Endothelial cell of umbilical vein (primary cell): Measurements from ENCODE around the gene ADA. TPM values are rescaled to one million over a fixed set of nuclear protein-coding genes. Genes with fewer than 3 reads are reported as not detected.

Experiments used
- BruUV-seq: library from RNA; stranded (reverse); fragments of 400-500 nt; replicated peaks from 2 replicates; lab custom pipeline; 2021; lab: Mats Ljungman, UMichigan
- CTCF ChIA-PET: fragments of 300-600, 350-600 bp; sonication (Branson Sonifier 250); formaldehyde crosslinking; loops from one replicate; lab custom pipeline; 2021; ENCODE audit warnings: antibody characterized with exemption, inconsistent platforms; lab: Charles Lee
- POLR2A ChIA-PET: fragments of 300-600, 350-600 bp; sonication (Branson Sonifier 250); formaldehyde crosslinking; loops from one replicate; lab custom pipeline; 2021; ENCODE audit warnings: antibody characterized with exemption, inconsistent platforms; lab: Charles Lee
- DNase-seq: peaks from one replicate; pipeline ENCODE4 v3.0.0-alpha.2; 2011; ENCODE audit warnings: low read depth, low spot score
- FAIRE-seq: peaks from 2 replicates; lab custom pipeline; 2011; peaks lifted over from hg19 to GRCh38; lab: Jason Lieb, UNC
- H2AFZ ChIP-seq: 2 replicates; pipeline ENCODE4 v1.6.0; 2012; ENCODE audit warnings: low read depth, low read length, control low read depth, inconsistent platforms
- H3K27ac ChIP-seq: 2 replicates; pipeline ENCODE4 v1.5.1; 2011; ENCODE audit warnings: low read depth, mild to moderate bottlenecking, control low read depth, low read length, moderate library complexity; ENCODE audit not compliant: insufficient read depth
- H3K27me3 ChIP-seq, 2 experiments: 2 replicates each; pipeline versions ENCODE4 v1.6.0 to v1.6.1; 2011; ENCODE audit warnings: low read length in 2 of 2, mixed read lengths in 1 of 2; ENCODE audit not compliant: control insufficient read depth in 2 of 2, insufficient read depth in 2 of 2
- H3K36me3 ChIP-seq, 2 experiments: 2 replicates in 1 of 2; 3 replicates in 1 of 2; pipeline ENCODE4 v1.5.1; 2011; ENCODE audit warnings: low read length in 2 of 2, mild to moderate bottlenecking in 1 of 2, moderate library complexity in 1 of 2; ENCODE audit not compliant: control insufficient read depth in 2 of 2, insufficient read depth in 2 of 2; ENCODE audit errors: extremely low read depth in 1 of 2
- H3K4me1 ChIP-seq: 3 replicates; pipeline ENCODE4 v1.5.1; 2011; ENCODE audit warnings: mild to moderate bottlenecking, low read length; ENCODE audit not compliant: control insufficient read depth, insufficient read depth; ENCODE audit errors: extremely low read depth
- H3K4me2 ChIP-seq: 2 replicates; pipeline ENCODE4 v1.6.1; 2011; ENCODE audit warnings: low read length, control low read depth, mixed read lengths; ENCODE audit not compliant: insufficient read depth
- H3K4me3 ChIP-seq, 3 experiments: fragments of 200-600 bp in 1 of 3; sonication (generic), shearing (Covaris generic) in 1 of 3; replicated peaks in 1 of 3; 2 replicates each; pipeline ENCODE4 v1.5.1; 2011 to 2016; ENCODE audit warnings: control low read depth in 3 of 3, low read length in 3 of 3, mild to moderate bottlenecking in 2 of 3, inconsistent platforms in 1 of 3, low read depth in 1 of 3, moderate library complexity in 1 of 3; ENCODE audit not compliant: insufficient read depth in 1 of 3
- H3K79me2 ChIP-seq: 2 replicates; pipeline ENCODE4 v1.6.0; 2012; ENCODE audit warnings: low read length, inconsistent platforms; ENCODE audit not compliant: control insufficient read depth, insufficient read depth
- H3K9ac ChIP-seq: replicated peaks from 2 replicates; pipeline ENCODE3; 2011; ENCODE audit warnings: low read length, control low read depth; ENCODE audit not compliant: insufficient read depth; ENCODE audit errors: extremely low read depth
- H3K9me1 ChIP-seq: replicated peaks from 3 replicates; pipeline ENCODE4 v1.6.0; 2011; ENCODE audit warnings: mild to moderate bottlenecking, low read length; ENCODE audit not compliant: control insufficient read depth, insufficient read depth; ENCODE audit errors: extremely low read depth
- H3K9me3 ChIP-seq: replicated peaks from 2 replicates; pipeline ENCODE4 v1.5.1; 2012; ENCODE audit warnings: low read length, inconsistent platforms; ENCODE audit not compliant: control insufficient read depth, insufficient read depth
- H4K20me1 ChIP-seq: replicated peaks from 2 replicates; pipeline ENCODE3; 2011; ENCODE audit warnings: mild to moderate bottlenecking, low read length; ENCODE audit not compliant: control insufficient read depth, insufficient read depth; ENCODE audit errors: extremely low read depth
- MYC ChIP-seq: IDR thresholded peaks from one replicate; pipeline ENCODE4 v1.6.1; 2011; ENCODE audit warnings: mild to moderate bottlenecking, low read depth, low read length
- POLR2AphosphoS5 ChIP-seq: IDR thresholded peaks from 2 replicates; pipeline ENCODE4 v1.6.1; 2012; ENCODE audit warnings: low read depth, mild to moderate bottlenecking, control low read depth, low read length, moderate library complexity; ENCODE audit not compliant: insufficient read depth
- dilution Hi-C: fragments of 300-500 bp; cut with MboI; formaldehyde crosslinking; loops from one replicate; pipeline ENCODE4 v1.15.0; 2019; ENCODE audit warnings: low sequenced_read_pairs; ENCODE audit not compliant: extremely low pct_ligation_motif_present
- intact Hi-C: fragments of 100-400 bp; cut with micrococcal nuclease; formaldehyde crosslinking; loops from one replicate; pipeline ENCODE4 v1.10.0; 2022
- polyA plus RNA-seq, 4 experiments: library from polyadenylated mRNA; depleted of rRNA in 3 of 4; stranded (reverse) in 3 of 4; unstranded in 1 of 4; fragments of >200 nt; gene quantifications; 2 replicates each; pipeline versions ENCODE4 v1.2.1 to v1.2.3, GENCODE V29; 2011 to 2012; ENCODE audit warnings: missing spikeins in 1 of 4
- total RNA-seq: library from RNA; stranded (reverse); gene quantifications from 2 replicates; pipeline ENCODE4 v1.2.3, GENCODE V29; 2021
- TF ChIP-seq, protein P1 (sequence below), 2 donors: IDR thresholded peaks; 1 replicate in 1 of 2; 2 replicates in 1 of 2; pipeline ENCODE4 v1.5.1; 2011; ENCODE audit warnings: low read length in 2 of 2, mild to moderate bottlenecking in 2 of 2, moderate library complexity in 2 of 2, control low read depth in 1 of 2, inconsistent platforms in 1 of 2, low read depth in 1 of 2; ENCODE audit not compliant: insufficient read depth in 1 of 2; ENCODE audit errors: extremely low read depth in 1 of 2

The ADA gene
- total and polyA plus RNA-seq, 2 donors (not counting 3 experiments of a cell fraction or from before 2014, with no cell fraction given), result 26.3 to 33.1 TPM

DNA sequence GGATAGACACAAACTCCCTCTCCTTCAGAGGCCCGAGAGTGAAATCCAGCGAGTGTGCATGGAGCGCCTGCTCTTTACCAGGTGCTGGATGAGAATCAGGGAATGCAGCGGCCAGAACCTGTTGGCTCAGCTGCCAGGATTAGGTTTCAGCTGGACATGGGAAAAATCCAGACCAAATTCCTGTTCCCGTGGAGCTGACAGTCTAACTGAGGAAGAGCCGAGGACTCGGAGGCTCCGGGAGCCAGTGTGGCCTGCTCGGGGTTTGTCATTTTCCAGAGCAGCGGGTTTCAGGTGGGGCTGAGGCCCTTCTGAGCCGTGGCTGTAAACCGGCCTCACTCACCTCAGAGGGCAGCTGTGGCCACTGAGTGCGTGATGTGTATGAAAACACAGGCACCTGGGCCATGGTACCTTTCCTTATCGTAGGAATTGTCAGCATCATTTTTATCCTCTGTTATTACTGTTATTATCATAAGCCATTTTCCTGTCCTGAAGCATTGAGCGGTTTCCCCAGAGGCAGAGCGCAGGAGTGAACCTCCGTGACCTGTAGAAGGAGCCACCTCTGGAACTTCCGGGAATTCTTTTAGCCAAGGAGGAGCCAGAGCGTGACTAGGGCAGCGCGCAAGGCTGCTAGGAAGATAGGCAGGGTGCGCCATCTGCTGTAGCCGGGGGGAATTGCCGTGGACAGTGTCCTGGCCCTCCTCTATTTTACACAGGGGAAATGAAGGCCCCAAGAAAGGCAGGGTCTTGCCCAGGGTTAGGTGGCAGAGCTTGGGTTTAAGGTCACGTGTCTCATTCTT is 41.8 kb downstream of the ADA start:
- peaks cover 52% of the 10 kb centered on the region for H3K79me2 ChIP-seq
- dilution Hi-C loops (no loop called here), intact Hi-C loops (loop anchor here (1.0 to 5.0 kb wide), 10 partner anchors 27 to 392 kb away; partner anchors contain the start of genes ADA, PKIG, SERINC3 and TTPAL)
- no peaks in the 10 kb centered on the region for H3K27me3 ChIP-seq
- H3K9ac ChIP-seq, result peak overlapping the region; percentile 12
- no peak overlapping the region for H2AFZ ChIP-seq
- no peak overlapping the region for H3K4me3 ChIP-seq
- no peaks in the 10 kb centered on the region for H4K20me1 ChIP-seq
- FAIRE-seq (peak; percentile 94), DNase-seq (peak; percentile 91)
- peaks cover 16% of the 10 kb centered on the region for H3K4me1 ChIP-seq
- BruUV-seq, result no TSS peak
- H3K4me2 ChIP-seq, result peak overlapping the region; percentile 39
- POLR2A ChIA-PET, result interaction anchor here (0.6 kb wide), 1 partner anchor 123 kb away, joined by 3 read pairs; no protein-coding TSS in a partner anchor
- no peaks in the 10 kb centered on the region for H3K9me3 ChIP-seq
- CTCF ChIA-PET, result interaction anchor here (0.6 to 3.8 kb wide), 33 partner anchors 8 to 392 kb away, joined by 3 to 58 read pairs (median 5); partner anchors contain the start of genes FITM2, PKIG, SERINC3 and TTPAL
- H3K27ac ChIP-seq, result peak overlapping the region; percentile 53
- no peaks in the 10 kb centered on the region for H3K9me1 ChIP-seq
- peaks cover 6 to 7% of the 10 kb centered on the region in 2 experiments for H3K36me3 ChIP-seq
- peak; percentile 65 for TF ChIP-seq POLR2AphosphoS5
- TF ChIP-seq MYC, result no peak
- TF ChIP-seq, protein P1, sequence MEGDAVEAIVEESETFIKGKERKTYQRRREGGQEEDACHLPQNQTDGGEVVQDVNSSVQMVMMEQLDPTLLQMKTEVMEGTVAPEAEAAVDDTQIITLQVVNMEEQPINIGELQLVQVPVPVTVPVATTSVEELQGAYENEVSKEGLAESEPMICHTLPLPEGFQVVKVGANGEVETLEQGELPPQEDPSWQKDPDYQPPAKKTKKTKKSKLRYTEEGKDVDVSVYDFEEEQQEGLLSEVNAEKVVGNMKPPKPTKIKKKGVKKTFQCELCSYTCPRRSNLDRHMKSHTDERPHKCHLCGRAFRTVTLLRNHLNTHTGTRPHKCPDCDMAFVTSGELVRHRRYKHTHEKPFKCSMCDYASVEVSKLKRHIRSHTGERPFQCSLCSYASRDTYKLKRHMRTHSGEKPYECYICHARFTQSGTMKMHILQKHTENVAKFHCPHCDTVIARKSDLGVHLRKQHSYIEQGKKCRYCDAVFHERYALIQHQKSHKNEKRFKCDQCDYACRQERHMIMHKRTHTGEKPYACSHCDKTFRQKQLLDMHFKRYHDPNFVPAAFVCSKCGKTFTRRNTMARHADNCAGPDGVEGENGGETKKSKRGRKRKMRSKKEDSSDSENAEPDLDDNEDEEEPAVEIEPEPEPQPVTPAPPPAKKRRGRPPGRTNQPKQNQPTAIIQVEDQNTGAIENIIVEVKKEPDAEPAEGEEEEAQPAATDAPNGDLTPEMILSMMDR (IDR thresholded peaks at IDR 0.05; ENCODE audit: extremely low read depth in 1 of 2, insufficient read depth in 1 of 2, low read depth in 1 of 2, low read length in 2 of 2), result peak; percentile 97 to 98
